ENCODE data around the gene GTPBP10.

GTPBP10 gene

GRCh38 chr7:90311175-90311574 is 35.3 kb upstream of the GTPBP10 start:
- Histone ChIP-seq H4K8ac (ENCODE audit: low read depth, low read length) (no peak overlapping the region), H3K18ac (ENCODE audit: low read length) (no peak overlapping the region), H3K9ac (ENCODE audit: low read depth, low read length, poor library complexity) (no peak overlapping the region), H3K23ac (ENCODE audit: low read depth, low read length, poor library complexity) (no peak overlapping the region), H2BK12ac (ENCODE audit: low read length) (no peak overlapping the region), H3K4me3 (ENCODE audit: low read length in 2 of 2) (no peak overlapping the region), H2AK5ac (ENCODE audit: low read depth, low read length) (no peak overlapping the region), H4K91ac (ENCODE audit: low read depth, low read length, poor library complexity) (no peak overlapping the region), H2AFZ (ENCODE audit: low read length) (no peak overlapping the region), H3K14ac (ENCODE audit: low read length) (no peak overlapping the region), H3K79me1 (ENCODE audit: low read depth, low read length) (no peaks in the 10 kb centered on the region), H2BK15ac (ENCODE audit: low read length) (no peak overlapping the region), H3K4ac (ENCODE audit: low read length) (no peak overlapping the region), H3K4me1 (ENCODE audit: control insufficient read depth in 2 of 2, insufficient read depth in 1 of 2, low read depth in 1 of 2, low read length in 2 of 2) (no peaks in the 10 kb centered on the region), H3K27me3 (ENCODE audit: control insufficient read depth in 3 of 3, insufficient read depth in 3 of 3, low read depth in 1 of 3, low read length in 3 of 3) (no peaks in the 10 kb centered on the region), H3K27ac (replicated peaks; ENCODE audit: low read length) (no peak overlapping the region), H3K36me3 (replicated peaks in 1 of 2; ENCODE audit: control insufficient read depth in 2 of 2, insufficient read depth in 2 of 2, low read length in 2 of 2) (no peaks in the 10 kb centered on the region), H3K9me3 (replicated peaks in 1 of 2; ENCODE audit: control insufficient read depth in 2 of 2, insufficient read depth in 1 of 2, low read depth in 1 of 2, low read length in 2 of 2) (no peaks in the 10 kb centered on the region), H3K4me2 (ENCODE audit: insufficient read depth, low read length, poor library complexity, severe bottlenecking) (no peak overlapping the region), H2BK120ac (ENCODE audit: low read depth, low read length) (no peak overlapping the region), H2BK5ac (ENCODE audit: low read length) (no peak overlapping the region)
- no peak for DNase-seq (ENCODE audit: low spot score)

- DNase-seq (ENCODE audit: low spot score) = no peak
- Histone ChIP-seq H3K4me1 (ENCODE audit: control insufficient read depth in 2 of 2, insufficient read depth in 1 of 2, low read depth in 1 of 2, low read length in 2 of 2) (no peaks in the 10 kb centered on the region), H3K4ac (ENCODE audit: low read length) (no peak overlapping the region), H2BK5ac (ENCODE audit: low read length) (no peak overlapping the region), H3K4me3 (ENCODE audit: low read length in 2 of 2) (no peak overlapping the region), H2AFZ (ENCODE audit: low read length) (no peak overlapping the region), H4K91ac (ENCODE audit: low read depth, low read length, poor library complexity) (no peak overlapping the region), H2BK15ac (ENCODE audit: low read length) (no peak overlapping the region), H3K18ac (ENCODE audit: low read length) (no peak overlapping the region), H4K8ac (ENCODE audit: low read depth, low read length) (no peak overlapping the region), H3K14ac (ENCODE audit: low read length) (no peak overlapping the region), H3K27me3 (ENCODE audit: control insufficient read depth in 3 of 3, insufficient read depth in 3 of 3, low read depth in 1 of 3, low read length in 3 of 3) (peaks cover 0 to 6% (median 0%) of the 10 kb centered on the region in 3 experiments), H3K79me1 (ENCODE audit: low read depth, low read length) (no peaks in the 10 kb centered on the region), H2BK120ac (ENCODE audit: low read depth, low read length) (no peak overlapping the region), H2AK5ac (ENCODE audit: low read depth, low read length) (no peak overlapping the region), H3K36me3 (replicated peaks in 1 of 2; ENCODE audit: control insufficient read depth in 2 of 2, insufficient read depth in 2 of 2, low read length in 2 of 2) (no peaks in the 10 kb centered on the region), H3K9ac (ENCODE audit: low read depth, low read length, poor library complexity) (no peak overlapping the region), H3K9me3 (replicated peaks in 1 of 2; ENCODE audit: control insufficient read depth in 2 of 2, insufficient read depth in 1 of 2, low read depth in 1 of 2, low read length in 2 of 2) (no peaks in the 10 kb centered on the region), H2BK12ac (ENCODE audit: low read length) (no peak overlapping the region), H3K4me2 (ENCODE audit: insufficient read depth, low read length, poor library complexity, severe bottlenecking) (no peak overlapping the region), H3K23ac (ENCODE audit: low read depth, low read length, poor library complexity) (no peak overlapping the region), H3K27ac (replicated peaks; ENCODE audit: low read length) (no peak overlapping the region)
- no CpG with 5 or more reads among the region's 2 CpGs for WGBS, 2 donors (ENCODE audit: extremely low coverage in 2 of 2, insufficient read length in 2 of 2, insufficient replicate concordance in 1 of 2)
Measured at GRCh38 chr7:90312745-90313144, 33.8 kb upstream of the GTPBP10 start.

GRCh38 chr7:90313907-90314306 is 32.6 kb upstream of the GTPBP10 start:
- H2BK15ac ChIP-seq (ENCODE audit: low read length) = no peak overlapping the region
- H3K79me1 ChIP-seq (ENCODE audit: low read depth, low read length) = no peaks in the 10 kb centered on the region
- H3K36me3 ChIP-seq (replicated peaks in 1 of 2; ENCODE audit: control insufficient read depth in 2 of 2, insufficient read depth in 2 of 2, low read length in 2 of 2) = no peaks in the 10 kb centered on the region
- no peak overlapping the region for H3K18ac ChIP-seq (ENCODE audit: low read length)
- no peak overlapping the region for H3K23ac ChIP-seq (ENCODE audit: low read depth, low read length, poor library complexity)
- H3K4me2 ChIP-seq (ENCODE audit: insufficient read depth, low read length, poor library complexity, severe bottlenecking) = no peak overlapping the region
- no peak overlapping the region for H2BK12ac ChIP-seq (ENCODE audit: low read length)
- H3K4me3 ChIP-seq (ENCODE audit: low read length in 2 of 2) = no peak overlapping the region
- H3K14ac ChIP-seq (ENCODE audit: low read length) = no peak overlapping the region
- H3K9me3 ChIP-seq (replicated peaks in 1 of 2; ENCODE audit: control insufficient read depth in 2 of 2, insufficient read depth in 1 of 2, low read depth in 1 of 2, low read length in 2 of 2) = no peaks in the 10 kb centered on the region
- H2AFZ ChIP-seq (ENCODE audit: low read length) = no peak overlapping the region
- no peak overlapping the region for H3K27ac ChIP-seq (replicated peaks; ENCODE audit: low read length)
- no peak overlapping the region for H4K91ac ChIP-seq (ENCODE audit: low read depth, low read length, poor library complexity)
- DNase-seq (ENCODE audit: low spot score) = no peak
- H3K9ac ChIP-seq (ENCODE audit: low read depth, low read length, poor library complexity) = no peak overlapping the region
- WGBS, 2 donors (ENCODE audit: extremely low coverage in 2 of 2, insufficient read length in 2 of 2, insufficient replicate concordance in 1 of 2) = no CpG with 5 or more reads among the region's 4 CpGs
- H3K4me1 ChIP-seq (ENCODE audit: control insufficient read depth in 2 of 2, insufficient read depth in 1 of 2, low read depth in 1 of 2, low read length in 2 of 2) = no peaks in the 10 kb centered on the region
- no peak overlapping the region for H2BK120ac ChIP-seq (ENCODE audit: low read depth, low read length)
- H2AK5ac ChIP-seq (ENCODE audit: low read depth, low read length) = no peak overlapping the region
- H3K4ac ChIP-seq (ENCODE audit: low read length) = no peak overlapping the region
- no peak overlapping the region for H2BK5ac ChIP-seq (ENCODE audit: low read length)
- no peak overlapping the region for H4K8ac ChIP-seq (ENCODE audit: low read depth, low read length)
- peaks cover 0 to 14% (median 0%) of the 10 kb centered on the region in 3 experiments for H3K27me3 ChIP-seq (ENCODE audit: control insufficient read depth in 3 of 3, insufficient read depth in 3 of 3, low read depth in 1 of 3, low read length in 3 of 3)

DNA sequence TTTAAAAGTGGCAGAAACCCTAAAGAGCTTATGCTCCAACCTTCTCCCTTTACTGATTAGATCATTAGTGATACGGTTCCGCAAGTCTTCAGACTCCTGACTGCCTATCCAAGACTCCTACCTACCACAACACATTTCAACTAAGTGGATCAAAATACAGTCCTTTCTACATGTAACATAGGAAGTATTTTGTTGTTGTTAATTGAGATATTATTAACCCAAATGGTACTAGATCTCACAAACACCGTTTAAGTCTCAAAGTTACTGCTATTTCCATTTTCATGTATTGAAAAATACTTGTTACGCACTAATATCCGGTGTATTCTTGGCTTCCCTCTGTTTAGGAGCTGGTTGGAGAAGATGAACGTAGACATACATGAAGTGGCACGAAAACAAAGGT is 26.5 kb upstream of the GTPBP10 start:
- peaks cover 3% of the 10 kb centered on the region for H3K79me1 ChIP-seq (ENCODE audit: low read depth, low read length)
- no peak overlapping the region for H3K27ac ChIP-seq (replicated peaks; ENCODE audit: low read length)
- H3K18ac ChIP-seq (ENCODE audit: low read length) = no peak overlapping the region
- H2AFZ ChIP-seq (ENCODE audit: low read length) = no peak overlapping the region
- H3K4ac ChIP-seq (ENCODE audit: low read length) = no peak overlapping the region
- H3K14ac ChIP-seq (ENCODE audit: low read length) = no peak overlapping the region
- H2BK15ac ChIP-seq (ENCODE audit: low read length) = no peak overlapping the region
- DNase-seq (ENCODE audit: low spot score) = no peak
- no peak overlapping the region for H2AK5ac ChIP-seq (ENCODE audit: low read depth, low read length)
- no CpG with 5 or more reads among the region's 7 CpGs for WGBS, 2 donors (ENCODE audit: extremely low coverage in 2 of 2, insufficient read length in 2 of 2, insufficient replicate concordance in 1 of 2)
- peaks cover 2 to 3% of the 10 kb centered on the region in 2 donors for H3K4me1 ChIP-seq (ENCODE audit: control insufficient read depth in 2 of 2, insufficient read depth in 1 of 2, low read depth in 1 of 2, low read length in 2 of 2)
- H3K4me3 ChIP-seq (ENCODE audit: low read length in 2 of 2) = no peak overlapping the region
- no peak overlapping the region for H2BK5ac ChIP-seq (ENCODE audit: low read length)
- H3K23ac ChIP-seq (ENCODE audit: low read depth, low read length, poor library complexity) = no peak overlapping the region
- H3K9ac ChIP-seq (ENCODE audit: low read depth, low read length, poor library complexity) = no peak overlapping the region
- peaks cover 0 to 11% of the 10 kb centered on the region in 2 donors for H3K9me3 ChIP-seq (replicated peaks in 1 of 2; ENCODE audit: control insufficient read depth in 2 of 2, insufficient read depth in 1 of 2, low read depth in 1 of 2, low read length in 2 of 2)
- no peak overlapping the region for H2BK120ac ChIP-seq (ENCODE audit: low read depth, low read length)
- H4K8ac ChIP-seq (ENCODE audit: low read depth, low read length) = no peak overlapping the region
- H4K91ac ChIP-seq (ENCODE audit: low read depth, low read length, poor library complexity) = no peak overlapping the region
- H3K27me3 ChIP-seq (ENCODE audit: control insufficient read depth in 3 of 3, insufficient read depth in 3 of 3, low read depth in 1 of 3, low read length in 3 of 3) = peaks cover 11 to 67% (median 23%) of the 10 kb centered on the region in 3 experiments
- no peaks in the 10 kb centered on the region for H3K36me3 ChIP-seq (replicated peaks in 1 of 2; ENCODE audit: control insufficient read depth in 2 of 2, insufficient read depth in 2 of 2, low read length in 2 of 2)
- H2BK12ac ChIP-seq (ENCODE audit: low read length) = no peak overlapping the region
- no peak overlapping the region for H3K4me2 ChIP-seq (ENCODE audit: insufficient read depth, low read length, poor library complexity, severe bottlenecking)

Data from neuronal stem cell (in vitro differentiated cells).